Activated naive CD4-positive, alpha-beta T cell treated with anti-CD3 and anti-CD28 coated beads, Interleukin-2, amount 50 U/mL, for 72 hours (primary cell): ENCODE results near the gene TBC1D19. TPM values are rescaled to one million over a fixed set of nuclear protein-coding genes. Genes with fewer than 3 reads are reported as not detected.
"Not testable (repeated sequence)": the region's sequence is repeated elsewhere in the genome, so short reads cannot be mapped to it uniquely, and the experiment has no call there.

ENCODE experiments used
- ATAC-seq, 2 donors: fragments of 150-1000 bp; cut with Tn5 transposase; 2 replicates each; pipeline ENCODE4 v1.10.0; 2021; ENCODE audit warnings: mild to moderate bottlenecking in 2 of 2, moderate library complexity in 2 of 2
- DNase-seq, 2 donors: peaks; one replicate each; pipeline ENCODE4 v3.0.0; 2021 to 2022; ENCODE audit warnings: low spot score in 2 of 2
- H3K27ac Mint-ChIP-seq, 2 donors: one replicate each; pipeline ENCODE4 v1.8.0; 2022; ENCODE audit warnings: mild to moderate bottlenecking in 2 of 2, mixed read lengths in 2 of 2
- H3K36me3 Mint-ChIP-seq, 2 donors: one replicate each; pipeline ENCODE4 v1.8.0; 2022; ENCODE audit warnings: mixed read lengths in 2 of 2
- H3K9me3 Mint-ChIP-seq, 2 donors: one replicate each; pipeline ENCODE4 v1.8.0; 2022; ENCODE audit warnings: mixed read lengths in 2 of 2
- total RNA-seq, 2 donors: library from RNA; stranded (reverse); gene quantifications; one replicate each; pipeline ENCODE4 v1.2.3, GENCODE V29; 2022

The TBC1D19 gene
- total RNA-seq, 2 donors from 2014 or later: 4.8 to 5.5 TPM

DNA sequence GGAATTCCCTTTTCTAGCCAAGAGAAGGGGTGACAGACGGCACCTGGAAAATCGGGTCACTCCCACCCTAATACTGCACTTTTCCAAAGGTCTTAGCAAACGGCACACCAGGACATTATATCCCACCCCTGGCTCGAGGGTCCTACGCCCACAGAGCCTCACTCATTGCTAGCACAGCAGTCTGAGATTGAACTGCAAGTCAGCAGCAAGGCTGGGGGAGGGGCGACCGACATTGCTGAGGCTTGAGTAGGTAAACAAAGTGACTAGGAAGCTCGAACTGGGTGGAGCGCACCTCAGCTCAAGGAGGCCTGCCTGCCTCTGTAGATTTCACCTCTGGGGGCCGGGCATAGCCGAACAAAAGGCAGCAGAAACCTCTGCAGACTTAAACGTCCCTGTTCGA lies 110.2 kb downstream of the TBC1D19 start:
- Mint-ChIP-seq H3K36me3 (peaks cover 18 to 37% of the 10 kb centered on the region in 2 donors), H3K9me3 (peaks cover 13 to 28% of the 10 kb centered on the region in 2 donors)
- ATAC-seq, H3K27ac Mint-ChIP-seq, DNase-seq: not testable (repeated sequence)

DNA sequence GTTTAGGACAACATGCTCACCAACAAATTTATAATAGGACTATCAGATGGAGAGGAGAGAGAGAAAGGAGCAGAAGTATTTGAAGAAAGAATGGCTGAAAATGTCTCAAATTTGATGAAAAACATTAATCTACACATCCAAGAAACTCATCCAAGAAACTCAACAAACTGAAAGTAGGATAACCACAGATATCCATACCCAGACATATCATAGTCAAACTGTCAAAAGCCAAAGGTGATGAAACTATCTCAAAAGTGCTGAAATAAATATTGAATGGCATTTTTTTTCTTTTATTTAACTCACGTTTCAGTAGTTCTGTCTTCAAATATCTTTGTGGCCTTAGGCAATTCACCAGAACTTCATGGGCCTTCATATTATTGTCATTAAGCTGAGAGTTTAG lies 116.2 kb downstream of the TBC1D19 start:
- DNase-seq (no peak), ATAC-seq (no peak)
- H3K9me3 Mint-ChIP-seq: peaks cover 9 to 22% of the 10 kb centered on the region in 2 donors
- H3K27ac Mint-ChIP-seq: no peak overlapping the region
- H3K36me3 Mint-ChIP-seq: peaks cover 0 to 12% of the 10 kb centered on the region in 2 donors

DNA sequence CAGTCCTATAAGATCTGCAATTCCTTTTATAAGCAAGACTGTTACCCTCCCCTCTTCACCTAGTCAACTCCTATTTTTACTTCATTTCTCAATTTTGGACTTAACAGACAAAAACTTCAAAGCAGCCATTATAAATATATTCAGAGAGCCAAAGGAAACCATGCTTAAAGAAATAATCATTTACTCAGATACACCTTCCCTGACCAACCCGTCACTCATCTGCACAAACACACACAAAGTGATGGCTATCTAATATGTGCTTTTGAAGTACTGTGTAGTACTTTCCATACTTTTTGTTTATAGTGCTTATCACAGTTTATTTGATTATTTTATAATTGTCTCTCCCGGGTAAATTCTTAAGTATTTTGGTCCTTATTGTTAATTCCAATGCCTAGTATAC lies 117.2 kb downstream of the TBC1D19 start:
- ATAC-seq (no peak), DNase-seq (no peak)
- Mint-ChIP-seq H3K27ac (no peak overlapping the region), H3K36me3 (peaks cover 0 to 8% of the 10 kb centered on the region in 2 donors), H3K9me3 (peaks cover 7 to 16% of the 10 kb centered on the region in 2 donors)

GRCh38 chr4:26701786-26702227 lies 117.9 kb downstream of the TBC1D19 start:
- H3K9me3 Mint-ChIP-seq: peaks cover 7 to 9% of the 10 kb centered on the region in 2 donors
- H3K36me3 Mint-ChIP-seq: peaks cover 0 to 1% of the 10 kb centered on the region in 2 donors
- H3K27ac Mint-ChIP-seq: no peak overlapping the region
- DNase-seq: no peak
- peak; percentile 34 to 58 for ATAC-seq

DNA sequence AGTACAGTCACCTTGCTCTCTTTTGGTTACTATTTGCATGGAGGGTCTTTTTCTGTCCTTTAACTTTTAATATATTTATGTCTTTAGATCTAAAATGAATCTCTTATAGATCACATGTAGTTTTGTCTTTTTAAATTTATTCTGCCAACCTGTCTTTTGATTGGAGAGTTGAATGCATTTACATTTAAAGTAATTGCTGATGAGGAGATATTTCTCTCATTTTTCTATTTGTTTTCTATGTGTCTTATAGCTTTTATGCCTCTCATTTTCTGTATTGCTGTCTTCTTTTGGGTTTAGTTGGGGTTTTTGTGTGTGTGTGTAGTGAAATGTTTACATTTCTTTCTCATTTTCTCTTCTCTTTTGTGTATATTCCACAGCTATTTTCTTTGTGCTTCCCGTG lies 123.5 kb downstream of the TBC1D19 start:
- peaks cover 8 to 12% of the 10 kb centered on the region in 2 donors for H3K9me3 Mint-ChIP-seq

GRCh38 chr4:26709246-26709645 lies 125.4 kb downstream of the TBC1D19 start:
- Mint-ChIP-seq H3K27ac (no peak overlapping the region), H3K9me3 (peaks cover 8 to 12% of the 10 kb centered on the region in 2 donors), H3K36me3 (peaks cover 13 to 18% of the 10 kb centered on the region in 2 donors)
- DNase-seq (no peak), ATAC-seq (no peak)

More for the DNA sequence above, 123.5 kb downstream of the TBC1D19 start:
- DNase-seq (no peak), ATAC-seq (no peak)
- Mint-ChIP-seq H3K27ac (no peak overlapping the region), H3K36me3 (peaks cover 13 to 18% of the 10 kb centered on the region in 2 donors)

DNA sequence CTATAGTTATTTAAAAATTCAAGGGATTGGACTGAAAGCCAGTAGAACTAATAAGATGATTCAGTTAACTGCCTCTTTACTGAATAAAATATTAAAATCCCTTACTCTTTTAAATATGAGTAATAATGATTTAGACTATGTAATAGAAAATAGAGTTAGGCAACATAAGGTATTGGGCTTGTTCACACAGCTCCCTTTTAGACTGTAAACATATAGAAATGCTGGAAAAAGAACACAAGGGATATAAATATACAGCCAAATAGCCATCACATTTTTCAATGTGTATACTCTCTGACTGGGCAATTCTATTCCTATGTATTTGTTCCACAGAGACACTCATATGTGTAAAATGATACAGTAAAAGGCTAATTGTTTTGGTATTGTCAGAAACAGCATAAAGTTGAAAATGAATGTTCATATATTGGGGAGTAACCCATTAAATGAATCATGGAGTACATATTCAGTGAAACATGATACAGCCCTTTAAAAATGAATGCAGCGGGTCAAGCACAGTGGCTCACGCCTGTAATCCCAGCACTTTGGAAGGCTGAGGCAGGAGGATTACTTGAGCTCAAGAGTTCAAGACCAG lies 129.8 kb downstream of the TBC1D19 start:
- DNase-seq: no peak
- no peak for ATAC-seq
- Mint-ChIP-seq H3K9me3 (peaks cover under 1 to 7% of the 10 kb centered on the region in 2 donors), H3K36me3 (peaks cover 7 to 8% of the 10 kb centered on the region in 2 donors), H3K27ac (no peak overlapping the region)

- H3K36me3 Mint-ChIP-seq: no peaks in the 10 kb centered on the region
- no peaks in the 10 kb centered on the region for H3K9me3 Mint-ChIP-seq
- ATAC-seq (no peak), DNase-seq (no peak)
- H3K27ac Mint-ChIP-seq: no peak overlapping the region
These were observed 131.9 kb downstream of the TBC1D19 start for GRCh38 chr4:26715636-26716242.

DNA sequence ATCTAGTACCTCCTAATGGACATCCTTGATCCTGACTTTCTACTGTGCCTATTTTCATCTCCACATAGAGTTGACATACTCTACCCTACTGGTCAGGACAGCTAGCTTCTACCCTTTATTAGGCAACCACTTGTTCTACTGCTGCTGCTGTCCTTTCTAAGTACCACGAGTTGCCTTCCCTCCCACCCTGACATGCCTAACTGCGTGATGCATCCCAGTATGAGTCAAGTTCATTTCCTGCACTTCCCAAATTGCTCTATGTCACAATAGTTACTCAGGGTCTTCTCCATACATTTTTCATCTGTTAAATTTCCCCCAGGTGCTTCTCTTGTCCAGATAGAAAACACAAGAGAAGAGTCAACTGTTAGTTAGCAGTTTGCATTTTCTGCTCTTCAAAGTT lies 133.4 kb downstream of the TBC1D19 start:
- no peak overlapping the region for H3K27ac Mint-ChIP-seq
- H3K36me3 Mint-ChIP-seq: no peaks in the 10 kb centered on the region
- H3K9me3 Mint-ChIP-seq: no peaks in the 10 kb centered on the region
- no peak for ATAC-seq
- DNase-seq: no peak

GRCh38 chr4:26719954-26720552 lies 136.2 kb downstream of the TBC1D19 start:
- ATAC-seq (no peak), DNase-seq (no peak)
- Mint-ChIP-seq H3K9me3 (no peaks in the 10 kb centered on the region), H3K27ac (no peak overlapping the region), H3K36me3 (no peaks in the 10 kb centered on the region)

GRCh38 chr4:26721685-26722084 lies 137.8 kb downstream of the TBC1D19 start:
- DNase-seq (no peak), ATAC-seq (no peak)
- Mint-ChIP-seq H3K27ac (no peak overlapping the region), H3K36me3 (peaks cover 0 to 6% of the 10 kb centered on the region in 2 donors), H3K9me3 (no peaks in the 10 kb centered on the region)

DNA sequence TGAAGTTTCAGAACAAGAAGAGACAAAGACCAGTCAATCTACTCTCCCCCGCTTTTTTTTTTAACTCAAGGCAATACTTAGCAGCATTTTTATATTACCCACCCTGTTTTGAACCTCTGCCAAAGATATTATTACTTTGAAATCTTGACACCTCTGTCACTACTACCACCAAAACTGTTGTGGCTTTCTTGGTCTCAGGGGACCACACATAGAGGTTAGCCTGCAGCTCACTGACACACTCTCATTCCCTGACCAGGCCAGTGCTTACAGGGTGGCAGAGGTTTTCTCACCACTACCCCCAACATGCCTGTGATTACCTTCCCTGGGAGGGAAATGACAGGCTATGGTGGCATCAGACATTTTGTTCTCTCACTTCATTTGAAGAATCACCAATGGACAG lies 139.3 kb downstream of the TBC1D19 start:
- Mint-ChIP-seq H3K36me3 (peaks cover 0 to 6% of the 10 kb centered on the region in 2 donors), H3K27ac (peak overlapping the region in 1 of 2 donors; percentile 39), H3K9me3 (no peaks in the 10 kb centered on the region)
- ATAC-seq: peak; percentile 38 to 75
- DNase-seq: no peak

DNA sequence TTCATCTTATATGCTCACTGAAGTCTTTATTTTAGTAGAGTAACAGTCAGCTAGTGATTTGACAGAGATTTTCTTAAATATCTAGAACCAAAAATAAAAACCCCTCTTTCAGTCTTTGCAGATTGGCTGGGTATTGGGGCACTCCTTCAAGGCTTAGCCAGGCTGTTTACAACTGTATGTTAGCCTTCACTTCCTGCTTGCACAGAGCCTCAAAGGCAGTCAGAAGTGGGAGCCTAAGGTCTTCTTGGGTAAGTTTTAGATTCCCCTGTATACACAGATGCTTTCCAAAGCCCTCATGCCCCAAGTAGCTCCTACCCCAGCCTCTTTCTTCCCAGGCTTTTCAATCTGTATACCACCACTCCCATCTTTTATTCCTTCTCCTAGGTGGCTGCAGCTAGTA lies 140.7 kb downstream of the TBC1D19 start:
- Mint-ChIP-seq H3K27ac (peak overlapping the region in 1 of 2 donors; percentile 19), H3K36me3 (peaks cover 0 to 6% of the 10 kb centered on the region in 2 donors), H3K9me3 (no peaks in the 10 kb centered on the region)
- DNase-seq (no peak), ATAC-seq (no peak)

DNA sequence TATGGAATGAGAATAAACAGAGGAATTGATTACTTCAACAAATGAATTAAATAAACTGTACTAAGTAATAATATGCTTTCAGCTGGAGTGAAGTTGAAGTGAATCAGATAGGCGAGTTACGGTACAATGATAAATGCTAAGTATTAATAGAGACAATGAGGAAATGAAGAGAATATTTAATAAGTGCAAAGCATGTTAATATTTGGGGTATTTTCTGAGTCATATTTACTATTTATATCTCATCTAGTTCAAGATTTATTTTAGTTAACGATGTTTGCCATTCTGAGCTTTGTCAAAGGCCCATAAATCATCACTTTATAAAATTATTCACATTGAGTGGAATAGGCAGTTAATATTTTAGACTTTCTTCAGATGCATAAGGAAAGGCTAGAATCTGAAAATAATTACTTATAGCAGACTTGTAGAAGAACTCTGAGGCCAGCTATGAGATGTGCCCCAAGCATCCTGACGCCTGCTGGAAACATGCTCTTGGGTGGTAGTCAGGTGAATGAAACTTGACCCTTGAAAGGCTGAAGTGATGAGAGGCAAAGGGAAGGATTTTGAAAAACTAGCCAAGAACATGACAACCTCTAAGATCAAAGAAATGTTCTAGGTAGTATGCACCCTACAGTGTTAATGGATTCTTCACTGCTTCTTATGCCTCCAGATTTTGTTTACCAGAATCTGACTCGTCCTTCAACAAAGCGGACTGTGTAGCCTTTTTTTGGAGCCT lies 142.9 kb downstream of the TBC1D19 start:
- Mint-ChIP-seq H3K36me3 (peaks cover 0 to 10% of the 10 kb centered on the region in 2 donors), H3K27ac (no peak overlapping the region), H3K9me3 (no peaks in the 10 kb centered on the region)
- no peak for DNase-seq
- ATAC-seq: no peak

GRCh38 chr4:26727844-26728243 lies 144.0 kb downstream of the TBC1D19 start:
- ATAC-seq: no peak
- no peak for DNase-seq
- Mint-ChIP-seq H3K27ac (no peak overlapping the region), H3K36me3 (peaks cover 0 to 10% of the 10 kb centered on the region in 2 donors), H3K9me3 (no peaks in the 10 kb centered on the region)

GRCh38 chr4:26729027-26729426 lies 145.1 kb downstream of the TBC1D19 start:
- no peak for ATAC-seq
- Mint-ChIP-seq H3K36me3 (peaks cover 0 to 10% of the 10 kb centered on the region in 2 donors), H3K27ac (no peak overlapping the region), H3K9me3 (no peaks in the 10 kb centered on the region)
- no peak for DNase-seq

- Mint-ChIP-seq H3K9me3 (no peaks in the 10 kb centered on the region), H3K27ac (no peak overlapping the region), H3K36me3 (peaks cover 0 to 10% of the 10 kb centered on the region in 2 donors)
- DNase-seq (no peak), ATAC-seq (no peak)
These were observed 145.7 kb downstream of the TBC1D19 start for GRCh38 chr4:26729547-26729946.
